Liver (tissue), 3 donors: ENCODE results near the gene LTB4R2.
A peak's percentile ranks its signal among the peaks of the same experiment; 100 is the strongest.

ENCODE experiments used
- ATF3 ChIP-seq: IDR thresholded peaks from 2 replicates; pipeline ENCODE4 v1.6.1; 2016; ENCODE audit warnings: antibody characterized with exemption
- CTCF ChIP-seq: fragments of 150-350 bp; IDR thresholded peaks from 2 replicates; pipeline ENCODE4 v1.5.1; 2017; ENCODE audit warnings: improper control_type of control experiment, low read depth, low read length; ENCODE audit not compliant: missing input control
- EGR1 ChIP-seq, 2 donors: IDR thresholded peaks; 2 replicates each; pipeline ENCODE4 v1.6.1; 2016 to 2018; ENCODE audit warnings: antibody characterized with exemption in 2 of 2, low read depth in 2 of 2
- FOXA2 ChIP-seq: IDR thresholded peaks from 2 replicates; pipeline ENCODE4 v1.6.1; 2016; ENCODE audit warnings: antibody characterized with exemption
- GABPA ChIP-seq, 2 donors: IDR thresholded peaks in 1 of 2; conservative IDR thresholded peaks in 1 of 2; 2 replicates each; pipeline ENCODE4 v1.6.1; 2016; ENCODE audit warnings: antibody characterized with exemption in 2 of 2, mild to moderate bottlenecking in 1 of 2, moderate library complexity in 1 of 2
- HNF4G ChIP-seq: IDR thresholded peaks from 2 replicates; pipeline ENCODE4 v1.6.1; 2016; ENCODE audit warnings: antibody characterized with exemption
- JUND ChIP-seq, 2 donors: IDR thresholded peaks; 2 replicates each; pipeline ENCODE4 v1.6.1; 2016; ENCODE audit warnings: antibody characterized with exemption in 2 of 2
- MAX ChIP-seq: IDR thresholded peaks from 2 replicates; pipeline ENCODE4 v1.6.1; 2016; ENCODE audit warnings: antibody characterized with exemption
- RAD21 ChIP-seq, 2 donors: IDR thresholded peaks; 2 replicates each; pipeline ENCODE4 v1.6.1; 2016; ENCODE audit warnings: antibody characterized with exemption in 2 of 2, mild to moderate bottlenecking in 2 of 2
- REST ChIP-seq: IDR thresholded peaks from 2 replicates; pipeline ENCODE4 v1.6.1; 2016; ENCODE audit warnings: antibody characterized with exemption, mild to moderate bottlenecking
- RXRA ChIP-seq, 2 donors: IDR thresholded peaks; 2 replicates each; pipeline ENCODE4 v1.6.1; 2017 to 2018; ENCODE audit warnings: antibody characterized with exemption in 2 of 2, mild to moderate bottlenecking in 1 of 2
- SP1 ChIP-seq: IDR thresholded peaks from 2 replicates; pipeline ENCODE4 v1.6.1; 2018; ENCODE audit warnings: antibody characterized with exemption, mild to moderate bottlenecking
- TAF1 ChIP-seq: conservative IDR thresholded peaks from 2 replicates; pipeline ENCODE4 v1.6.1; 2016; ENCODE audit warnings: antibody characterized with exemption, mild to moderate bottlenecking
- ZBTB33 ChIP-seq: IDR thresholded peaks from 2 replicates; pipeline ENCODE4 v1.6.1; 2016; ENCODE audit warnings: antibody characterized with exemption
- donor health status: healthy.
- donor health status: healthy.

- TF ChIP-seq CTCF (no peak), RAD21 (IDR thresholded peaks at IDR 0.05) (no peak), JUND (IDR thresholded peaks at IDR 0.05) (no peak), HNF4G (no peak), REST (no peak), ZBTB33 (no peak), GABPA (IDR thresholded peaks at IDR 0.05 in 1 of 2, conservative IDR thresholded peaks at IDR 0.05 in 1 of 2) (no peak), EGR1 (IDR thresholded peaks at IDR 0.05; ENCODE audit: low read depth in 2 of 2) (no peak), TAF1 (no peak), ATF3 (no peak), SP1 (peak; percentile 6), RXRA (IDR thresholded peaks at IDR 0.05) (no peak), FOXA2 (no peak), MAX (no peak)
Observed at GRCh38 chr14:24311837-24312615, 2.1 kb downstream of the LTB4R2 start.
